Bronchial epithelial cell (primary cell): Measurements from ENCODE around the gene ARHGAP8. TPM values are rescaled to one million over a fixed set of nuclear protein-coding genes. Genes with fewer than 3 reads are reported as not detected.
A peak's percentile ranks its signal among the peaks of the same experiment; 100 is the strongest.

Experiments used
- DNase-seq: peaks from one replicate; pipeline ENCODE4 v3.0.0-alpha.2; 2010; ENCODE audit warnings: low read depth
- FAIRE-seq: peaks from 2 replicates; lab custom pipeline; 2011; peaks lifted over from hg19 to GRCh38; lab: Jason Lieb, UNC
- H3K27me3 ChIP-seq: 2 replicates; pipeline ENCODE4 v1.5.1; 2011; ENCODE audit warnings: low read length; ENCODE audit not compliant: control insufficient read depth, insufficient read depth
- H3K36me3 ChIP-seq: 2 replicates; pipeline ENCODE4 v1.5.1; 2011; ENCODE audit warnings: low read length; ENCODE audit not compliant: control insufficient read depth, insufficient read depth
- H3K4me3 ChIP-seq: 2 replicates; pipeline ENCODE4 v1.5.1; 2011; ENCODE audit warnings: mild to moderate bottlenecking, low read depth, low read length, control low read depth
- CTCF ChIP-seq: IDR thresholded peaks from 2 replicates; pipeline ENCODE4 v1.5.1; 2011; ENCODE audit warnings: mild to moderate bottlenecking, moderate library complexity, low read length, control low read depth, inconsistent platforms; ENCODE audit not compliant: insufficient read depth, severe bottlenecking
- total RNA-seq: library from RNA; depleted of rRNA; stranded (reverse); fragments of >200 nt; gene quantifications from 2 replicates; pipeline ENCODE4 v1.2.1, GENCODE V29; 2014

ARHGAP8 gene
- total RNA-seq, 1 donor from 2014 or later, result 15.0 TPM

- Histone ChIP-seq H3K36me3 (peaks cover 3% of the 10 kb centered on the region), H3K27me3 (no peaks in the 10 kb centered on the region), H3K4me3 (no peak overlapping the region)
- peak; percentile 75 for FAIRE-seq
- TF ChIP-seq CTCF, result no peak
- no peak for DNase-seq
Observed at GRCh38 chr22:44859641-44860040, 107.3 kb downstream of the ARHGAP8 start.

GRCh38 chr22:44860311-44860710 is 107.9 kb downstream of the ARHGAP8 start:
- H3K36me3 ChIP-seq, result peaks cover 3% of the 10 kb centered on the region
- FAIRE-seq, result no peak
- TF ChIP-seq CTCF, result no peak
- no peak for DNase-seq
- H3K27me3 ChIP-seq, result no peaks in the 10 kb centered on the region
- no peak overlapping the region for H3K4me3 ChIP-seq

- no peak overlapping the region for H3K4me3 ChIP-seq
- H3K36me3 ChIP-seq, result peaks cover 3% of the 10 kb centered on the region
- no peak for TF ChIP-seq CTCF
- no peak for FAIRE-seq
- no peak for DNase-seq
- H3K27me3 ChIP-seq, result no peaks in the 10 kb centered on the region
Observed at GRCh38 chr22:44861245-44861644, 108.9 kb downstream of the ARHGAP8 start.

DNA sequence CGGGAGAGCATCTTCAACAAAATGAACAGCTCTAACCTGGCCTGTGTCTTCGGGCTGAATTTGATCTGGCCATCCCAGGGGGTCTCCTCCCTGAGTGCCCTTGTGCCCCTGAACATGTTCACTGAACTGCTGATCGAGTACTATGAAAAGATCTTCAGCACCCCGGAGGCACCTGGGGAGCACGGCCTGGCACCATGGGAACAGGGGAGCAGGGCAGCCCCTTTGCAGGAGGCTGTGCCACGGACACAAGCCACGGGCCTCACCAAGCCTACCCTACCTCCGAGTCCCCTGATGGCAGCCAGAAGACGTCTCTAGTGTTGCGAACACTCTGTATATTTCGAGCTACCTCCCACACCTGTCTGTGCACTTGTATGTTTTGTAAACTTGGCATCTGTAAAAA is 109.9 kb downstream of the ARHGAP8 start:
- Histone ChIP-seq H3K36me3 (peaks cover 3% of the 10 kb centered on the region), H3K27me3 (no peaks in the 10 kb centered on the region), H3K4me3 (no peak overlapping the region)
- TF ChIP-seq CTCF, result no peak
- FAIRE-seq, result no peak
- no peak for DNase-seq

GRCh38 chr22:44862981-44863860 is 110.8 kb downstream of the ARHGAP8 start:
- Histone ChIP-seq H3K36me3 (peaks cover 3% of the 10 kb centered on the region), H3K4me3 (no peak overlapping the region), H3K27me3 (no peaks in the 10 kb centered on the region)
- no peak for TF ChIP-seq CTCF
- FAIRE-seq (no peak), DNase-seq (no peak)
